ENCODE measurements around the gene COL4A1.

DNA sequence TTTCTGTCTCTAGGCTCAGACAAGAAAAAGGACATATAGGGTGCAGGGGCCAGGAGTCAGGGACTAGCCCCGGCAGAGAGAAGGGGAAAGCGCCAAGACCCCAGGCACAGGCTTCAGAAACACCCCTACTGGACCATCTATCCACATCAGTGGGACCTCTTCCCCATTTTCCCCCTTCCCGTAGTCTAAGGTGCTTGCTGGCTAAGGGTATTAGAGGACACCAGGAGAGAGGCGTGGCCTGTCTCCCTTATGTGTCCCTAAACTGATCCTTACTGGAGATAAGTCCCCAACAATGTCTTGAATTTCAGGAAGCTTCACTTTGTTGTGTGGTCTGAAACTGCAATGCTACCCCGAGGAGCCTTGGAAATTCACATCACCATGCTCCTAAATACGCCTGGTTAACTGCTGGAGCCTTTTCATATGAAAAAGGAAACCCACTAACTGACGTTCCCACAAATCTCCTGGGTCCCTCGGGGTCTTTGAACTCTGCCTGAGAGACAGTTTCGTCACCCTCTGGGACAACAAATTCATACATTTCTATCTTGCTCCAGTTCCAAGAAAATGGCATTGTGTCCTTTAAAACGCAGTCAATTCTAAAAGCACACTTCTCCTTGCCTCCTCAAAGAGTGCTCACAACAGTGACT, 197.7 kb downstream of the COL4A1 start:
- TF ChIP-seq, protein P1, sequence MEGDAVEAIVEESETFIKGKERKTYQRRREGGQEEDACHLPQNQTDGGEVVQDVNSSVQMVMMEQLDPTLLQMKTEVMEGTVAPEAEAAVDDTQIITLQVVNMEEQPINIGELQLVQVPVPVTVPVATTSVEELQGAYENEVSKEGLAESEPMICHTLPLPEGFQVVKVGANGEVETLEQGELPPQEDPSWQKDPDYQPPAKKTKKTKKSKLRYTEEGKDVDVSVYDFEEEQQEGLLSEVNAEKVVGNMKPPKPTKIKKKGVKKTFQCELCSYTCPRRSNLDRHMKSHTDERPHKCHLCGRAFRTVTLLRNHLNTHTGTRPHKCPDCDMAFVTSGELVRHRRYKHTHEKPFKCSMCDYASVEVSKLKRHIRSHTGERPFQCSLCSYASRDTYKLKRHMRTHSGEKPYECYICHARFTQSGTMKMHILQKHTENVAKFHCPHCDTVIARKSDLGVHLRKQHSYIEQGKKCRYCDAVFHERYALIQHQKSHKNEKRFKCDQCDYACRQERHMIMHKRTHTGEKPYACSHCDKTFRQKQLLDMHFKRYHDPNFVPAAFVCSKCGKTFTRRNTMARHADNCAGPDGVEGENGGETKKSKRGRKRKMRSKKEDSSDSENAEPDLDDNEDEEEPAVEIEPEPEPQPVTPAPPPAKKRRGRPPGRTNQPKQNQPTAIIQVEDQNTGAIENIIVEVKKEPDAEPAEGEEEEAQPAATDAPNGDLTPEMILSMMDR (IDR thresholded peaks at IDR 0.05; ENCODE audit: insufficient read depth, low read length): no peak
- TF ChIP-seq POLR2AphosphoS5 (IDR thresholded peaks at IDR 0.05; ENCODE audit: low read depth): no peak
- TF ChIP-seq GABPA (IDR thresholded peaks at IDR 0.05; ENCODE audit: low read depth): no peak
- TF ChIP-seq, protein P2, sequence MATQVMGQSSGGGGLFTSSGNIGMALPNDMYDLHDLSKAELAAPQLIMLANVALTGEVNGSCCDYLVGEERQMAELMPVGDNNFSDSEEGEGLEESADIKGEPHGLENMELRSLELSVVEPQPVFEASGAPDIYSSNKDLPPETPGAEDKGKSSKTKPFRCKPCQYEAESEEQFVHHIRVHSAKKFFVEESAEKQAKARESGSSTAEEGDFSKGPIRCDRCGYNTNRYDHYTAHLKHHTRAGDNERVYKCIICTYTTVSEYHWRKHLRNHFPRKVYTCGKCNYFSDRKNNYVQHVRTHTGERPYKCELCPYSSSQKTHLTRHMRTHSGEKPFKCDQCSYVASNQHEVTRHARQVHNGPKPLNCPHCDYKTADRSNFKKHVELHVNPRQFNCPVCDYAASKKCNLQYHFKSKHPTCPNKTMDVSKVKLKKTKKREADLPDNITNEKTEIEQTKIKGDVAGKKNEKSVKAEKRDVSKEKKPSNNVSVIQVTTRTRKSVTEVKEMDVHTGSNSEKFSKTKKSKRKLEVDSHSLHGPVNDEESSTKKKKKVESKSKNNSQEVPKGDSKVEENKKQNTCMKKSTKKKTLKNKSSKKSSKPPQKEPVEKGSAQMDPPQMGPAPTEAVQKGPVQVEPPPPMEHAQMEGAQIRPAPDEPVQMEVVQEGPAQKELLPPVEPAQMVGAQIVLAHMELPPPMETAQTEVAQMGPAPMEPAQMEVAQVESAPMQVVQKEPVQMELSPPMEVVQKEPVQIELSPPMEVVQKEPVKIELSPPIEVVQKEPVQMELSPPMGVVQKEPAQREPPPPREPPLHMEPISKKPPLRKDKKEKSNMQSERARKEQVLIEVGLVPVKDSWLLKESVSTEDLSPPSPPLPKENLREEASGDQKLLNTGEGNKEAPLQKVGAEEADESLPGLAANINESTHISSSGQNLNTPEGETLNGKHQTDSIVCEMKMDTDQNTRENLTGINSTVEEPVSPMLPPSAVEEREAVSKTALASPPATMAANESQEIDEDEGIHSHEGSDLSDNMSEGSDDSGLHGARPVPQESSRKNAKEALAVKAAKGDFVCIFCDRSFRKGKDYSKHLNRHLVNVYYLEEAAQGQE (IDR thresholded peaks at IDR 0.05; ENCODE audit: insufficient replicate concordance, low read depth): no peak
- TF ChIP-seq SPI1 (IDR thresholded peaks at IDR 0.05; ENCODE audit: borderline replicate concordance, low read depth): no peak
